ENCODE data around the gene FAM185A. TPM values are rescaled to one million over a fixed set of nuclear protein-coding genes. Genes with fewer than 3 reads are reported as not detected.
A peak's percentile ranks its signal among the peaks of the same experiment; 100 is the strongest.

FAM185A gene
- total and polyA plus RNA-seq, 2 of the 4 experiments (the other 2 are of a cell fraction): 3.6 to 4.3 TPM

DNA sequence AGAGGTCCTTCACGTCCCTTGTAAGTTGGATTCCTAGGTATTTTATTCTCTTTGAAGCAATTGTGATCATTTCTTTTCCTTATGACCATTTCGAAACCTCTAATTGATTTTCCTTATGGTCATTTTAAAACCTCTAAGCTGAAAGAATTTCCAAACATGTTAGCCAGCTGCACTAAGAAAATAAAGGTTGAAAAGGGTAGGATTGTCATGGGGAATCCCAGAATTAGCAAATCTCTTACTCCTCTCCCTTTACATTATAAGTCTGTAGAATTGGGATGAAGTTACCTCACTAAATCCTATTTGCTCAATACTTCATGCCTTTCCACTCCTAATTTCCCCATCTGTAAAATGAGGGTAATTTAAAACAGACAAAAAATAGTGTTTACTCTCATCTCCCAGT, 79.5 kb downstream of the FAM185A start:
- POLR2A ChIA-PET (ENCODE audit: unreplicated experiment): no interaction called here
- dilution Hi-C loops (cut with HindIII; ENCODE audit: low sequenced_read_pairs, unreplicated experiment) (no loop called here), intact Hi-C loops (cut with micrococcal nuclease) (no loop called here), in situ Hi-C loops (cut with MboI; ENCODE audit: low sequenced_read_pairs) (no loop called here)
- H2AK5ac ChIP-seq (ENCODE audit: low read depth, low read length): no peak overlapping the region
- H3K27ac ChIP-seq (ENCODE audit: insufficient read depth, low read length): no peak overlapping the region
- BruUV-seq (replicated peaks): no TSS peak
- no peak overlapping the region for H2BK15ac ChIP-seq (ENCODE audit: low read depth, low read length)
- no peaks in the 10 kb centered on the region for H3K9me3 ChIP-seq (ENCODE audit: control insufficient read depth, insufficient read depth, low read length)
- no peaks in the 10 kb centered on the region for H3K36me3 ChIP-seq (ENCODE audit: control insufficient read depth, insufficient read depth, low read length)
- no peak; the same call in 1 of the 2 replicates for ATAC-seq (ENCODE audit: low read depth)
- no peak overlapping the region for H3K4ac ChIP-seq (ENCODE audit: low read depth, low read length)
- H3K18ac ChIP-seq (ENCODE audit: low read depth, low read length): no peak overlapping the region
- no peak overlapping the region for H3K4me2 ChIP-seq (ENCODE audit: low read depth, low read length)
- no peak overlapping the region for H4K5ac ChIP-seq (ENCODE audit: low read depth, low read length)
- H4K91ac ChIP-seq (ENCODE audit: insufficient read depth, low read depth, low read length): no peak overlapping the region
- WGBS, 2 experiments (ENCODE audit: extremely low coverage in 2 of 2, insufficient read length in 1 of 2): no CpG with 5 or more reads among the region's 2 CpGs
- H2BK120ac ChIP-seq (ENCODE audit: low read depth, low read length): no peak overlapping the region
- DNase-seq: peak; percentile 90
- H3K14ac ChIP-seq (replicated peaks; ENCODE audit: low read depth, low read length): no peak overlapping the region
- H3K4me3 ChIP-seq (ENCODE audit: insufficient read depth, low read depth, low read length): no peak overlapping the region
- H3K9ac ChIP-seq (ENCODE audit: low read depth, low read length): no peak overlapping the region
- H2AK9ac ChIP-seq (replicated peaks; ENCODE audit: low read depth, low read length, poor library complexity): no peak overlapping the region
- H3K4me1 ChIP-seq (ENCODE audit: control insufficient read depth, insufficient read depth, low read length): peaks cover 13% of the 10 kb centered on the region
- no peaks in the 10 kb centered on the region for H3K79me1 ChIP-seq (ENCODE audit: low read depth in 1 of 2, low read length in 2 of 2)
- H2BK20ac ChIP-seq (ENCODE audit: low read depth, low read length): no peak overlapping the region
- no peak overlapping the region for H3K23ac ChIP-seq (ENCODE audit: low read depth, low read length)
- no peaks in the 10 kb centered on the region for H3K27me3 ChIP-seq (ENCODE audit: control insufficient read depth, insufficient read depth, low read length)
- H2BK5ac ChIP-seq (ENCODE audit: low read depth, low read length, poor library complexity, severe bottlenecking): no peak overlapping the region
- no peak overlapping the region for H2AFZ ChIP-seq (replicated peaks; ENCODE audit: low read length, poor library complexity)
- no peaks in the 10 kb centered on the region for H3K9me1 ChIP-seq (ENCODE audit: insufficient read depth, low read length)
- peak; percentile 72 for TF ChIP-seq CEBPB (IDR thresholded peaks at IDR 0.05; ENCODE audit: low read depth, low read length)
- no peak for TF ChIP-seq RAD21 (IDR thresholded peaks at IDR 0.05; ENCODE audit: low read length)
- no peak overlapping the region for H4K8ac ChIP-seq (ENCODE audit: low read depth in 2 of 2, low read length in 2 of 2)
- H4K20me1 ChIP-seq (ENCODE audit: insufficient read depth, low read length): no peaks in the 10 kb centered on the region
- CTCF ChIA-PET: interaction anchor here (0.7 kb wide), 1 partner anchor 26 kb away, joined by 4 read pairs; no protein-coding TSS in a partner anchor
- H3K56ac ChIP-seq (ENCODE audit: extremely low read depth, insufficient read depth, low read length): no peak overlapping the region
